ENCODE measurements around the gene PRKG1.

PRKG1 gene

DNA sequence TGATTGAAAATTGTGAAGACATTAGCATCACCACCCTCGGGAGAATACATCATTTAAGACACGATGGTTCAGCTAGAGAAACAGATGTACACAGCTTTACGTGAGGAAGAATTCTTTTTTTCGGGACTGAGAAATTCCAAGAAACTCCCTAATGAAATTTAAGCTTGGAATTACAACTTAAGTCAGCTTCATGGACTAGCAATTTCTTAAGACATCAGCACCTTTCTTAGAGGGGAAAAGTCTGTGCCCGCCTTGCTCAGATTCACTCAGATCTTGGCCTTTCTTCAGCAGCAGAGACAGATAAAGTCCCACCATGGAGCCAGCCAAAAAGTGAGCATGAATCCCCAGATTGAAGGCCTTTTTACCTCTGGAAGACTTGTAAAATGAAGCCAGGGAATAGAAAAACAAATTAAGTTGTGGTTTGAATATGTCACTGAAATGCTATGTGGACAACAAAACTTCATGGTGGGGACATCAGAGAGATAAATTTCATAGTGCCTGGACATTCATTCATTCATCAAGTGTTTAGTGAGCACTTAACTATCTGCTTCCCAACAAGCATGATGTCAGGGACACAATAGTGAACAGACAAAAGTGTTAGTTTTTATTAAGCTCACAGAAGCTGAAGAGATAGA lies 32.1 kb downstream of the PRKG1 start:
- Histone ChIP-seq H3K27ac (ENCODE audit: low read depth, low read length) (no peak overlapping the region), H3F3A (ENCODE audit: insufficient read depth) (no peaks in the 10 kb centered on the region), H3K4me2 (ENCODE audit: low read depth, low read length, poor library complexity, severe bottlenecking) (no peak overlapping the region), H3K27me3 (ENCODE audit: low read length) (no peaks in the 10 kb centered on the region), H3K9me3 (ENCODE audit: insufficient read depth, low read length) (no peaks in the 10 kb centered on the region), H3K9me2 (replicated peaks; ENCODE audit: insufficient read depth, low read length) (no peaks in the 10 kb centered on the region), H3K9ac (ENCODE audit: low read length) (no peak overlapping the region), H3K36me3 (ENCODE audit: low read length) (no peaks in the 10 kb centered on the region), H4K20me1 (ENCODE audit: low read depth, low read length) (0 out of 2 replicates have a peak, but pooled peaks cover 1% of the 10 kb centered on the region), H2AFZ (ENCODE audit: low read depth, low read length, severe bottlenecking) (no peak overlapping the region), H3K79me2 (ENCODE audit: insufficient read depth, low read length) (no peaks in the 10 kb centered on the region), H3K4me3 (ENCODE audit: insufficient read depth, low read length, poor library complexity, severe bottlenecking) (no peak overlapping the region)
- TF ChIP-seq EZH2phosphoT487 (conservative IDR thresholded peaks at IDR 0.05; ENCODE audit: low read length) = no peak
- TF ChIP-seq, protein P1, sequence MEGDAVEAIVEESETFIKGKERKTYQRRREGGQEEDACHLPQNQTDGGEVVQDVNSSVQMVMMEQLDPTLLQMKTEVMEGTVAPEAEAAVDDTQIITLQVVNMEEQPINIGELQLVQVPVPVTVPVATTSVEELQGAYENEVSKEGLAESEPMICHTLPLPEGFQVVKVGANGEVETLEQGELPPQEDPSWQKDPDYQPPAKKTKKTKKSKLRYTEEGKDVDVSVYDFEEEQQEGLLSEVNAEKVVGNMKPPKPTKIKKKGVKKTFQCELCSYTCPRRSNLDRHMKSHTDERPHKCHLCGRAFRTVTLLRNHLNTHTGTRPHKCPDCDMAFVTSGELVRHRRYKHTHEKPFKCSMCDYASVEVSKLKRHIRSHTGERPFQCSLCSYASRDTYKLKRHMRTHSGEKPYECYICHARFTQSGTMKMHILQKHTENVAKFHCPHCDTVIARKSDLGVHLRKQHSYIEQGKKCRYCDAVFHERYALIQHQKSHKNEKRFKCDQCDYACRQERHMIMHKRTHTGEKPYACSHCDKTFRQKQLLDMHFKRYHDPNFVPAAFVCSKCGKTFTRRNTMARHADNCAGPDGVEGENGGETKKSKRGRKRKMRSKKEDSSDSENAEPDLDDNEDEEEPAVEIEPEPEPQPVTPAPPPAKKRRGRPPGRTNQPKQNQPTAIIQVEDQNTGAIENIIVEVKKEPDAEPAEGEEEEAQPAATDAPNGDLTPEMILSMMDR (IDR thresholded peaks at IDR 0.05; ENCODE audit: insufficient read depth, low read length, poor library complexity, severe bottlenecking) = no peak

DNA sequence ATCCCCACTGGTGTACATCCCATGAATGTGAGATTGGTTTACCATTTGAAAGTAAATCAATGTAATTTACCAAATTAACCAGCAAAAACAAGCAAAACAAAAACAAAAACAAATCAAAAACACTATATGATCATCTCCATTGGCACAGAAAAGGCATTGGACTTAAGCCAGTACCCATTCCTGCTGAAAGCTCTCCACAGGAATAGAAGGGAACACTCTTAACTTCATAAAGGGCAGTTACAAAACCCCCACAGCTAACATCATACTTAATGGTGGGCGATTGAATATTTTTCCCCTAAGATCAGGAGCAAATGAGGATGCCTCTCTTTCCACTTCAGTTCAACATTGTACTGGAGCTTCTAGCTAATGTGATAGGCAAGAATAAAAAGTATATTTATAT lies 34.1 kb downstream of the PRKG1 start:
- no peak overlapping the region for H3K4me2 ChIP-seq (ENCODE audit: low read depth, low read length, poor library complexity, severe bottlenecking)
- no peak for TF ChIP-seq EZH2phosphoT487 (conservative IDR thresholded peaks at IDR 0.05; ENCODE audit: low read length)
- TF ChIP-seq, protein P1 (IDR thresholded peaks at IDR 0.05; ENCODE audit: insufficient read depth, low read length, poor library complexity, severe bottlenecking) = no peak
- no peaks in the 10 kb centered on the region for H3K9me3 ChIP-seq (ENCODE audit: insufficient read depth, low read length)
- no peaks in the 10 kb centered on the region for H3F3A ChIP-seq (ENCODE audit: insufficient read depth)
- H3K36me3 ChIP-seq (ENCODE audit: low read length) = no peaks in the 10 kb centered on the region
- H3K9me2 ChIP-seq (replicated peaks; ENCODE audit: insufficient read depth, low read length) = no peaks in the 10 kb centered on the region
- no peak overlapping the region for H3K27ac ChIP-seq (ENCODE audit: low read depth, low read length)
- no peak overlapping the region for H3K4me3 ChIP-seq (ENCODE audit: insufficient read depth, low read length, poor library complexity, severe bottlenecking)
- H2AFZ ChIP-seq (ENCODE audit: low read depth, low read length, severe bottlenecking) = no peak overlapping the region
- H4K20me1 ChIP-seq (ENCODE audit: low read depth, low read length) = no peaks in the 10 kb centered on the region
- no peak overlapping the region for H3K9ac ChIP-seq (ENCODE audit: low read length)
- no peaks in the 10 kb centered on the region for H3K79me2 ChIP-seq (ENCODE audit: insufficient read depth, low read length)
- no peaks in the 10 kb centered on the region for H3K27me3 ChIP-seq (ENCODE audit: low read length)

DNA sequence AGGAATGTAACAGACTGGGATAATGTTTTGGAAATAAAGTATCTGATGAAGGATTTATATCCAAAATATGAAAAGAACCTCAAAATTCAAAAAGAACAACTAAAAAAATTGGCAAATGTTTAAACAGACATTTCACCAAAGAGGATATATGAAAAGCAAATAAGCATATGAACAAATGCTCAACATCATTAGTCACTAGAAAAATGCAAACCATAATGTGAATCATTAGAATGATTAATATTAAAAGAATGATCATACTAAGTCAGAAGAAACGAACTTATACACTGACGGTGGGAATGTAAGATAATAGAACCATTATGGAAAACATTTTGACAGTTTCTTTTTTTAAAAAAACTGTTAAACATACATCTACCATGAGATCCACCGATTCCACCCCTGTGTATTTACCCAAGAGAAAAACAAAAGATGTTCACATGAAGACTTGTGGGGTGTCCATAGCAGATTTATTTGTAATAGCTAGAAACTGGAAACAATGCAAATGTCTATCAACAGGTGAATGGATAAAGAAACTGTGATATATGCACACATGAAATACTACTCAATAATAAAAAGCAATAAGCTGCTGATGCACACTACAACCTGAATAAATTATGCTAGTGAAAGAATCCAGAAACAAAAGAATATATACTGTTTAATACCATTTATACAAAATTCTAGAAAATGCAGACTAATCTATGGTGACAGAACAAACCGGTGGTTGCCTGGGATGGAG lies 35.7 kb downstream of the PRKG1 start:
- TF ChIP-seq EZH2phosphoT487 (conservative IDR thresholded peaks at IDR 0.05; ENCODE audit: low read length) = no peak
- TF ChIP-seq, protein P1 (IDR thresholded peaks at IDR 0.05; ENCODE audit: insufficient read depth, low read length, poor library complexity, severe bottlenecking) = no peak

More for the DNA sequence above, 35.7 kb downstream of the PRKG1 start:
- Histone ChIP-seq H3K79me2 (ENCODE audit: insufficient read depth, low read length) (no peaks in the 10 kb centered on the region), H3K9me3 (ENCODE audit: insufficient read depth, low read length) (no peaks in the 10 kb centered on the region), H3K4me2 (ENCODE audit: low read depth, low read length, poor library complexity, severe bottlenecking) (no peak overlapping the region), H3K9ac (ENCODE audit: low read length) (no peak overlapping the region), H2AFZ (ENCODE audit: low read depth, low read length, severe bottlenecking) (no peak overlapping the region), H3K9me2 (replicated peaks; ENCODE audit: insufficient read depth, low read length) (no peaks in the 10 kb centered on the region), H3F3A (ENCODE audit: insufficient read depth) (no peaks in the 10 kb centered on the region), H3K27me3 (ENCODE audit: low read length) (no peaks in the 10 kb centered on the region), H3K36me3 (ENCODE audit: low read length) (no peaks in the 10 kb centered on the region), H3K4me3 (ENCODE audit: insufficient read depth, low read length, poor library complexity, severe bottlenecking) (no peak overlapping the region), H4K20me1 (ENCODE audit: low read depth, low read length) (no peaks in the 10 kb centered on the region), H3K27ac (ENCODE audit: low read depth, low read length) (no peak overlapping the region)
